Vagina (tissue), 2 donors: ENCODE results near the gene ADAMTS9.

Experiments used
- CTCF ChIP-seq, 3 experiments: fragments of 450-650 bp in 2 of 3; fragments of 200-600 bp in 1 of 3; sonication (generic) in 1 of 3; IDR thresholded peaks; one replicate each; pipeline ENCODE4 v1.5.1; 2017 to 2019; ENCODE audit warnings: antibody characterized with exemption in 3 of 3, mild to moderate bottlenecking in 2 of 3, moderate library complexity in 2 of 3
- POLR2A ChIP-seq, 2 donors: fragments of 450-650 bp; IDR thresholded peaks; one replicate each; pipeline ENCODE4 v1.6.1; 2017; ENCODE audit warnings: antibody characterized with exemption in 2 of 2, mild to moderate bottlenecking in 2 of 2, moderate library complexity in 2 of 2
- POLR2AphosphoS5 ChIP-seq, 2 donors: sonication (generic); formaldehyde crosslinking; IDR thresholded peaks; one replicate each; pipeline ENCODE4 v1.9.0; 2017; ENCODE audit warnings: antibody characterized with exemption in 2 of 2, mild to moderate bottlenecking in 2 of 2, low read depth in 1 of 2; ENCODE audit not compliant: insufficient read depth in 1 of 2

GRCh38 chr3:64566859-64567258 lies 120.9 kb downstream of the ADAMTS9 start:
- TF ChIP-seq POLR2A (IDR thresholded peaks at IDR 0.05) (no peak), CTCF (IDR thresholded peaks at IDR 0.05) (no peak), POLR2AphosphoS5 (IDR thresholded peaks at IDR 0.05; ENCODE audit: insufficient read depth in 1 of 2, low read depth in 1 of 2) (no peak)
